Trophoblast cell (in vitro differentiated cells and primary cell): ENCODE measurements around the gene MYO16.

ENCODE experiments used
- DNase-seq, 2 donors: peaks; one replicate each; pipeline ENCODE4 v3.0.0-alpha.2; 2016
- H2AFZ ChIP-seq: 2 replicates; pipeline ENCODE4 v1.6.1; 2013; ENCODE audit warnings: low read length, moderate library complexity, mild to moderate bottlenecking; ENCODE audit not compliant: insufficient read depth, poor library complexity
- H2AK5ac ChIP-seq: 2 replicates; pipeline ENCODE4 v1.6.1; 2013; ENCODE audit warnings: mild to moderate bottlenecking, low read length
- H2BK120ac ChIP-seq: 2 replicates; pipeline ENCODE4 v1.6.1; 2013; ENCODE audit warnings: low read length, mild to moderate bottlenecking, moderate library complexity; ENCODE audit not compliant: insufficient read depth, poor library complexity
- H2BK12ac ChIP-seq: 2 replicates; pipeline ENCODE4 v1.6.1; 2013; ENCODE audit warnings: mild to moderate bottlenecking, low read length, moderate library complexity
- H2BK5ac ChIP-seq: 2 replicates; pipeline ENCODE4 v1.6.1; 2013; ENCODE audit warnings: low read length, low read depth, moderate library complexity, mild to moderate bottlenecking; ENCODE audit not compliant: poor library complexity
- H3K14ac ChIP-seq: 2 replicates; pipeline ENCODE4 v1.6.1; 2013; ENCODE audit warnings: mild to moderate bottlenecking, low read length
- H3K18ac ChIP-seq: 2 replicates; pipeline ENCODE4 v1.6.1; 2013; ENCODE audit warnings: mild to moderate bottlenecking, low read length
- H3K23ac ChIP-seq: 2 replicates; pipeline ENCODE4 v1.6.1; 2013; ENCODE audit warnings: low read length
- H3K27ac ChIP-seq: 2 replicates; pipeline ENCODE4 v1.5.1; 2013; ENCODE audit warnings: low read depth, mild to moderate bottlenecking, inconsistent platforms, low read length, moderate library complexity
- H3K27me3 ChIP-seq: 2 replicates; pipeline ENCODE4 v1.6.1; 2013; ENCODE audit warnings: inconsistent platforms, mild to moderate bottlenecking, low read length, moderate library complexity; ENCODE audit not compliant: insufficient read depth
- H3K36me3 ChIP-seq, 2 experiments: 1 replicate in 1 of 2; 2 replicates in 1 of 2; pipeline ENCODE4 v1.6.1; 2013; ENCODE audit warnings: low read length in 2 of 2, mild to moderate bottlenecking in 2 of 2, moderate library complexity in 1 of 2; ENCODE audit not compliant: insufficient read depth in 2 of 2, control insufficient read depth in 1 of 2
- H3K4ac ChIP-seq: 2 replicates; pipeline ENCODE4 v1.6.1; 2013; ENCODE audit warnings: low read depth, mild to moderate bottlenecking, low read length, moderate library complexity
- H3K4me1 ChIP-seq, 2 experiments: 1 replicate in 1 of 2; 2 replicates in 1 of 2; pipeline ENCODE4 v1.6.1; 2013; ENCODE audit warnings: low read length in 2 of 2, mild to moderate bottlenecking in 2 of 2, moderate library complexity in 1 of 2; ENCODE audit not compliant: insufficient read depth in 2 of 2, control insufficient read depth in 1 of 2
- H3K4me2 ChIP-seq: 2 replicates; pipeline ENCODE4 v1.6.1; 2013; ENCODE audit warnings: inconsistent platforms, mild to moderate bottlenecking, low read length, moderate library complexity
- H3K4me3 ChIP-seq: 2 replicates; pipeline ENCODE4 v1.5.1; 2013; ENCODE audit warnings: mild to moderate bottlenecking, low read depth, low read length, inconsistent platforms
- H3K79me1 ChIP-seq: one replicate; pipeline ENCODE4 v1.6.1; 2013; ENCODE audit warnings: low read length
- H3K79me2 ChIP-seq: 2 replicates; pipeline ENCODE4 v1.6.1; 2013; ENCODE audit warnings: low read length, mild to moderate bottlenecking; ENCODE audit not compliant: control insufficient read depth, insufficient read depth, poor library complexity
- H3K9ac ChIP-seq: 2 replicates; pipeline ENCODE4 v1.6.1; 2013; ENCODE audit warnings: mild to moderate bottlenecking, low read length
- H3K9me3 ChIP-seq: 2 replicates; pipeline ENCODE4 v1.6.1; 2013; ENCODE audit warnings: low read depth, mild to moderate bottlenecking, control low read depth, inconsistent platforms, low read length; ENCODE audit not compliant: insufficient read depth
- H4K12ac ChIP-seq: 2 replicates; pipeline ENCODE4 v1.6.1; 2013; ENCODE audit warnings: low read depth, mild to moderate bottlenecking, low read length, moderate library complexity
- H4K8ac ChIP-seq: 2 replicates; pipeline ENCODE4 v1.6.1; 2013; ENCODE audit warnings: low read depth, mild to moderate bottlenecking, low read length, moderate library complexity
- H4K91ac ChIP-seq: one replicate; pipeline ENCODE4 v1.6.1; 2013; ENCODE audit warnings: low read depth, mild to moderate bottlenecking, low read length, moderate library complexity
- WGBS: extraction: QIAGEN DNeasy Blood & Tissue Kit; methylation state at CpG from one replicate; pipeline ENCODE4 v1.1.7; 2013; ENCODE audit warnings: missing lambda C conversion rate; ENCODE audit not compliant: insufficient read length, insufficient coverage; ENCODE audit errors: extremely low coverage; 5-methylcytosine and 5-hydroxymethylcytosine counted together

MYO16 gene

DNA sequence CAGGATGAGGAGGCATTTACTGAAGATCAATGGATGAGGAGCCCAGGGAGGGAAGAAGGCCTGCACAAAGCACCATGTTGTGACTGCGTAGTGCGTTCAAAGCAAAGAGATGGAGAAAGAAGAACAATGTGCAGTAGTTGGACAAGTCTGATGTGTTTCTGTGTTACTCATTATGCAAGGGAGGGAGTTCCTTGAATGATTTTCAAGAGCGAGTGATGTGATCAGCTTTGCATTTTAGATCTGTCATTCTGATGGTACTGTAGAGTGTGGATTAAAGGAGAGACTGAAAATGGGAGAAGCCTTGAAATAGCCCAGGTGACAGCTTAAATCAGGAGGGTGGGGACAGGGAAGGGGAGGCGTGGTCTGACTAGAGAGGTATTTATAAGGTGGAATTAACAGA is 9.5 kb downstream of the MYO16 start:
- no peak overlapping the region for H2AK5ac ChIP-seq

DNA sequence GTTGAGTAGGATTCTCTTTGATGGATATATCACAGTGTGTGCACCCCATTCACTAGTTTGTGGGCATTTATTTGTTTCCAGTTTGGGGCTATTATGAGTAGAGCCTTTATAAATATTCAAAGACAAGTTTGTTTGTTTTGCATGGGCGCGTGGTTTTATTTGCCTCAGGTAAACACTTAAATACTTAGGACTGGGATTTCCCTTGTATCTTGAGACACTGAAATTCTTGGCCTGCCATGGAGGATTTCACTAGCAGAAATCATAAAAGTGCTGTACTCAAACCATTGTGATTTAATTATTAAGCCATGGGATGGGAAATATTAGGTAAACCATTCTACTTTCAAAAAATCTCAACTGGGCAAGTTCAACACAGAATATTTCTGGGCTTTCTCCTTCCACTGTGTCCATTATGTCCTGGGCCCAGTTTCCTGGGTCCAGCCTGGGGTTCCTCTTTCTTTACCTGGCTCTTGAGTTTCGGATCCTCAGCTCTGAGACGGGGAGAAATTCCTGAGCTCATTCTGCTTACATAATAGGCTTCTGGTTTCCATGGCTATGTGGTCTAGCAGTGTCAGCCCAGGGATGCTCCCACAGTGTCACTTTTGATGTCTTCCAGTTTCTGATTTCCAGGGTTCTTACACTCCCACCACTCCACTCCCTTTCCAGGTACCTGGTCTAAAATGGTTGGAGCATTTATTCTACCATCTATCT is 14.4 kb downstream of the MYO16 start:
- Histone ChIP-seq H3K79me1 (no peaks in the 10 kb centered on the region), H3K4ac (no peak overlapping the region), H4K8ac (no peak overlapping the region), H3K4me2 (no peak overlapping the region), H3K36me3 (no peaks in the 10 kb centered on the region), H3K14ac (no peak overlapping the region), H2AK5ac (no peak overlapping the region), H4K91ac (no peak overlapping the region), H4K12ac (no peak overlapping the region), H3K79me2 (no peaks in the 10 kb centered on the region), H2BK120ac (no peak overlapping the region), H3K9ac (no peak overlapping the region), H3K4me3 (no peak overlapping the region), H3K27ac (no peak overlapping the region), H3K23ac (no peak overlapping the region), H2BK12ac (no peak overlapping the region), H3K4me1 (no peaks in the 10 kb centered on the region), H3K18ac (no peak overlapping the region), H3K27me3 (no peaks in the 10 kb centered on the region), H2BK5ac (no peak overlapping the region), H2AFZ (no peak overlapping the region), H3K9me3 (peaks cover 3% of the 10 kb centered on the region)
- DNase-seq: no peak
- no CpG with 5 or more reads among the region's 4 CpGs for WGBS

More for the DNA sequence above, 9.5 kb downstream of the MYO16 start:
- no peaks in the 10 kb centered on the region for H3K36me3 ChIP-seq
- H3K18ac ChIP-seq: no peak overlapping the region
- H3K79me1 ChIP-seq: no peaks in the 10 kb centered on the region
- no peak overlapping the region for H2BK120ac ChIP-seq
- H3K4me2 ChIP-seq: no peak overlapping the region
- no peak overlapping the region for H2BK12ac ChIP-seq
- H4K91ac ChIP-seq: no peak overlapping the region
- H3K23ac ChIP-seq: no peak overlapping the region
- no peak overlapping the region for H3K9ac ChIP-seq
- WGBS: no CpG with 5 or more reads among the region's 4 CpGs
- no peak overlapping the region for H3K4me3 ChIP-seq
- H3K79me2 ChIP-seq: no peaks in the 10 kb centered on the region
- no peaks in the 10 kb centered on the region for H3K9me3 ChIP-seq
- no peak overlapping the region for H3K27ac ChIP-seq
- no peak for DNase-seq
- no peak overlapping the region for H4K8ac ChIP-seq
- H2AFZ ChIP-seq: no peak overlapping the region
- H3K4ac ChIP-seq: no peak overlapping the region
- H3K14ac ChIP-seq: no peak overlapping the region
- no peaks in the 10 kb centered on the region for H3K27me3 ChIP-seq
- H2BK5ac ChIP-seq: no peak overlapping the region
- H4K12ac ChIP-seq: no peak overlapping the region
- no peaks in the 10 kb centered on the region for H3K4me1 ChIP-seq

DNA sequence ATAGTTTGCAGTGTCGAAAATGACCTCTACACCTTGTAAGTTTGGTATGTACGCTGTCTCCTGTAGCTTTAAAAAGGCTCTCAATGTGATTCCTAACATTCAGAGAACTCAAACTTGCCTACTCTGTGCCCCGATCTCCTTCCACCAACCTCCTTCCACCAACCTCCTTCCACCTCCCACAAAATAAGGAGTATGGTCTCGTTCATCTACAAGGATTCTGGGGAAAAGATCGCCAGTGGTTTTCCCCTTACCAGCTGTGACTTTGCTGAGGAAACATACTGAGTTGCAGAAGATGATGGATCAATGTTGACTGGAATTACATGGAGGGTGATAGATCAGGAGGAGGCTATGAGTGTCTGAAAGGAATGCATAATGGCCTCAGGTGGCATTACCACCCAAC is 16.0 kb downstream of the MYO16 start:
- Histone ChIP-seq H3K4me2 (no peak overlapping the region), H3K79me1 (no peaks in the 10 kb centered on the region), H3K4me3 (no peak overlapping the region), H2BK120ac (no peak overlapping the region), H3K23ac (no peak overlapping the region), H3K27me3 (no peaks in the 10 kb centered on the region), H3K79me2 (no peaks in the 10 kb centered on the region), H3K18ac (no peak overlapping the region), H4K8ac (no peak overlapping the region), H2AFZ (no peak overlapping the region), H3K9ac (no peak overlapping the region), H3K36me3 (no peaks in the 10 kb centered on the region), H2BK12ac (no peak overlapping the region), H3K4me1 (no peaks in the 10 kb centered on the region), H3K9me3 (peaks cover 3% of the 10 kb centered on the region), H3K14ac (no peak overlapping the region), H4K91ac (no peak overlapping the region), H3K27ac (no peak overlapping the region), H2BK5ac (no peak overlapping the region), H3K4ac (no peak overlapping the region), H4K12ac (no peak overlapping the region), H2AK5ac (no peak overlapping the region)
- DNase-seq: no peak
- WGBS: 100% methylated on average over 1 of the region's 5 CpGs

DNA sequence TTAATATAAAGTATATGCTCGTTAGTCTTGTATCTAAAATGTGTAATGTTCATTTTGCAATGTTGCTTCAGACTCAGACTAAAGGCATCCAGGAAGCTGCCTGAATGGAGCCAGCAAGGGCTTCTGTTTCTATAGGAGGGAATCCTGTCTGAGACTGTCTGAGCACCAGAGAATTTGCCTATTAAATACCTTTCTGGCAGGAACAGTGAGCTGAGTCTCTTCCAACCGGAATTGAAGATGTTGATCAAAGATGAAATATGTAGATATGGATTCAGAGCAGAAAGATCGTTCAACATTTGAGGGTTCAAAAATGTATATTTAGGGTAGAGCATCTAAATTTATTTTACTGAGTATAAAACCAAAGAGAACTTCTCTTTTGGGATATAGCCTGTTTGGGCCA is 20.9 kb downstream of the MYO16 start:
- Histone ChIP-seq H3K4me2 (no peak overlapping the region), H2BK120ac (no peak overlapping the region), H3K9ac (no peak overlapping the region), H2BK5ac (no peak overlapping the region), H3K9me3 (peaks cover 3% of the 10 kb centered on the region), H3K4ac (no peak overlapping the region), H3K79me1 (no peaks in the 10 kb centered on the region), H2AK5ac (no peak overlapping the region), H3K27me3 (no peaks in the 10 kb centered on the region), H3K4me1 (no peaks in the 10 kb centered on the region), H4K12ac (no peak overlapping the region), H3K79me2 (no peaks in the 10 kb centered on the region), H3K14ac (no peak overlapping the region), H2AFZ (no peak overlapping the region), H3K23ac (no peak overlapping the region), H4K91ac (no peak overlapping the region), H3K18ac (no peak overlapping the region), H3K36me3 (no peaks in the 10 kb centered on the region), H2BK12ac (no peak overlapping the region), H3K4me3 (no peak overlapping the region), H3K27ac (no peak overlapping the region), H4K8ac (no peak overlapping the region)
- DNase-seq: no peak
- no CpG with 5 or more reads among the region's 3 CpGs for WGBS
